HG03571 (cell line): ENCODE data around the gene NF2.
A peak's percentile ranks its signal among the peaks of the same experiment; 100 is the strongest.
"Not testable (repeated sequence)": the region's sequence is repeated elsewhere in the genome, so short reads cannot be mapped to it uniquely, and the experiment has no call there.

Experiments used
- ATAC-seq: cut with Tn5 transposase; IDR thresholded peaks from one replicate; pipeline ENCODE4 v1.9.1; 2021; ENCODE audit not compliant: unreplicated experiment

Gene NF2

DNA sequence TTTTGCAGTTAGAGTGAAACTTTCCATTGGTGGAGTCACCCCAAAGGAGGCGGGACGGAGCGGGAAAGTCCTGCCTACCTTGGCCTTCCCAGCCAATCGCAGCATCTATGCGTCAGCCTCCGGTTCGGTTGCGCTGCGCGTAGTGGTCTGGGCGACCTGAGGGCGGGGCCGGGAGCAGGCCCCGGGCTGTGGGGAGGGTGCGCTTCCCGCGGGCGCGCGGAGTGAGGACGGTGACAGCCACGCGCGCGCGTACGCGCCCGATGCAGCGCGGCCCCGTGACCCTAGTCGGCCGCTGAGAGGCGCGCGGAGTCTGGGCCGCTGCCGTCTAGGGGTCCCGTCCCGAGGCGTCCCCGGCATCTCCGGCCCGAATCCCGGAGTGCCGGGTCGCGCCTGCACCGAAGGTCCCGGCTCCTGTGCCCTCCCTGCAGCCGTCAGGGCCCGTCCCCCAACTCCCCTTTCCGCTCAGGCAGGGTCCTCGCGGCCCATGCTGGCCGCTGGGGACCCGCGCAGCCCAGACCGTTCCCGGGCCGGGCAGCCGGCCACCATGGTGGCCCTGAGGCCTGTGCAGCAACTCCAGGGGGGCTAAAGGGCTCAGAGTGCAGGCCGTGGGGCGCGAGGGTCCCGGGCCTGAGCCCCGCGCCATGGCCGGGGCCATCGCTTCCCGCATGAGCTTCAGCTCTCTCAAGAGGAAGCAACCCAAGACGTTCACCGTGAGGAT lies at the start of gene NF2:
NF2 (plus strand) TSS at position 276 of the 718 bp plus-strand sequence; CDS start at position 642, 366 bp downstream.
- peak; percentile 96 for ATAC-seq

GRCh38 chr22:29555065-29555644 lies 48.3 kb upstream of the NF2 start:
- ATAC-seq, result no peak

- no peak for ATAC-seq
Measured at GRCh38 chr22:29559030-29559429, 44.4 kb upstream of the NF2 start.

DNA sequence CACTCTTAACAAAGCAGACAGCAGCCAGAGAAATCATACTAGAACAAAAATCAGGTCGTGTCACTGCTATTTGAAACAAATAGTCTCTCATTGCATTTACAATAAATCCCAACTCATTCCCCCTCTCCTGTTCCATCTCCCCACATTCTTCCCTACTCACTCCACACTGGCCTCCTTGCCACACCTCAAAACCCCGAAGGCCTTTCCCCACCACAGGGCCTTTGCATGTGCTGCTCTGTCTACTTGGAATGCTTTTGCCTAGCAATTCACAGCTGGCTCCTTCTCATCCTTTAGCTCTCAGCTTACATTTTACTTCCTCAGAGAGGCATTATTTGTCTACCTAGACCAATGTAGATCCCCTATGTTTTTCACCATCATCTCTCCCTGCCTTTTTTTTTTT lies 43.6 kb upstream of the NF2 start:
- no peak for ATAC-seq

GRCh38 chr22:29563652-29564460 lies 39.6 kb upstream of the NF2 start:
- no peak for ATAC-seq

DNA sequence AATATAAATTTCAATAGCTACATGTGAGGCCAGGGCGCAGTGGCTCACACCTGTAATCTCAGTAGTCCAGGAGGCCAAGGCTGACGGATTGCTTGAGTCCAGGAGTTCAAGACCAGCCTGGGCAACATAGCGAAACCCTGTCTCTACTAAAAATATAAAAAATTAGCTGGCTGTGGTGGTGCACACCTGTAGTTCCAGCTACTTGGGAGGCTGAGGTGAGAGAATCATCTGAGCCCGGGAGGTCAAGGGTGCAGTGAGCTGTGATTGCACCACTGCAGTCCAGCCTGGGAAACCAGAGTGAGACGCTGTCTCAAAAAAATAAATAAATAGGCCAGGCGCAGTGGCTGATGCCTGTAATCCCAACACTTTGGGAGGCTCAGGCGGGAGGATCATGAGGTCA lies 36.9 kb upstream of the NF2 start:
- ATAC-seq, result not testable (repeated sequence)

GRCh38 chr22:29567338-29567737 lies 36.1 kb upstream of the NF2 start:
- ATAC-seq, result no peak

DNA sequence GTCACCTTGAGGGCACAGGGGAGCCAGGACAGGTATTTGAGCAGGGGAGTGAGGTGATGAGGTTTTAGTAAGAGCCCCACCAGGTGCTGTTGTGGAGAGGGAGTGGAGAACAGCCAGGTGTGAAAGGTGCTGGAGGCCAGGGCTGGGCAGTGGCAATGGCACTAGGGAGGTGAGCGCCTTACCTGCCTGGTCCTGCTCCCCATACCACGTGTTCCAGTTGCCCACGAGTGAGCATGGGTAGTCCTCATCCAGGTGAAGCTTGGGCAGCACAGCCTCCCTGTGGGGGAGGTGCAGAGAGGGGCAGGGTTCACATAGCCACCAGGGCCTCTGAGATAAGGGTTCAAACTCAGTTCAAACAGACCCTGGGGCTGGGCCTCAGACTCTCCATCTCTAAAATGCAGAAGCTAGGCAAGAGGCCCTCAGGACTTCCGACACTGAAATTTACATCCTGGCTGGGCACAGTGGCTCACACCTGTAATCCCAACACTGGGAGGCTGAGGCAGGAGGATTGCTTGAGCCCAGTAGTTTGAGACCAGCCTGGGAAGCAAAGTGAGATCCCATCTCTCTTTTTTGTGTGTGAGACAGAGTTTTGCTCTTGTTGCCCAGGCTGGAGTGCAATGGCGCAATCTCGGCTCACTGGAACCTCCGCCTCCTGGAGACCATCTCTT lies 34.3 kb upstream of the NF2 start:
- no peak for ATAC-seq

- no peak for ATAC-seq
Measured at GRCh38 chr22:29570456-29570855, 33.0 kb upstream of the NF2 start.

GRCh38 chr22:29570912-29571549 lies 32.4 kb upstream of the NF2 start:
- no peak for ATAC-seq

DNA sequence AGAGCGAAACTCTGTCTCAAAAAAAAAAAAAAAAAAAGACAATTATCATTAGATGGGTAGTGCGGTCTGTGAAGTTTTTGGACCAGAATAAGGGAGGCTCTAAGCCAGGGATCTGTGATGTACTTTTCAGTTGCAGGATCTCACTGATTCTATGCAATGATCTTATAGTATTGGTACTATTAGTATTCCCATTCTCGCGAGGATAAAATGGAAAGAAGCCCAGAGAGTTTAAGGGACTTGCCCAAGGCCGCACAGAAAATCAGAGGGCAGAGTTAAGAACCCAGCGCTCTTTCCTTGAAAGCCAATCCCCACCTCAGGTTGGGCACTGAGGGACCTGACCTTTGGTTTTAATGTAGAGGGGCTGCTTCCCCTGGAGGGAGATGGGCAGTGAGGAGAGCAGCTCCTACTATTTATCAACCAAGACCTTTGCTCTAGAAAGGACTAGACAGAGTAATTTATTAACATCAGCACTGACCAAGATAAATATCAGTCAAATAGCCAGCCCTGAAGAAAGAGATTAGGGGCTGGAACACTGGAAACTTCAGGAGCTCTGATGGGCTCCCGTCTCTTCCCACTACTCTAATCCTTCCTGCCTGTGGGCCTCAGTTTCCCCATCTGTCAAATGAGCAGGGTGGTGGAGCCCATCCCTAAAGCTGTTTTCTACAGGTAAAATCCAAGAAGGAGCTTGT lies 28.5 kb upstream of the NF2 start:
- no peak for ATAC-seq

DNA sequence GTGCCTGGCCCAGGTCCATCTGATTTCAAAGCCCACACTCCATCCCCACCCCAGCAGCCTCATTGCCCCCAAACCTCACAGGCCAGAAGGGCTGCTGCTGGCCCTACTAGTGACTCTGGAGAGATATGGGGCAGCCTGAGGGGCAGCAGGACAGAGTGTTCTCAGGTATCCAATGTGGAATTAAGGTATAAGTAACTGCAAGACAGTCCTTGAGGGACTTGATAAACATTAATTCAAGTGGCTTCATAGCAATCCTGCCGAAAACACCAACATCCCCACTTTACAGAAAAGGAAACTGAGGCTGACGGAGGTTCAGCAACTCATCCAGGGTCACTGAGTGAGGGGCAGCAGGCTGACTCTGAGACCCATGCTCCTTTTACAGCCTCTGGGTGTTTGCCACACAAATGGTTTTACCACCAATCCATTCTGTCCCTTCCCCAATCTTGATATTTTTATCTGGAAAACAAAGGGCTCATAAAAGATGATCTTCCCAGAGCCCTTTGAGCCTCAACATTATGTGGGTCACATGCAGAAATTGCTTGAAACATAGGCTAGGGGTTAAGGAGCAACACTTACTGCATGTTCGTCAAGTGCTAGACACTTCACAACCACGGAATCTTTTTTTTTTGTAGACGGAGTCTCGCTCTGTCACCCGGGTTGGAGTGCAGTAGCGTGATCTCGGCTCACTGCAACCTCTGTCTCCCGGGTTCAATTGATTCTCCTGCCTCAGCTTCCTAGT lies 24.8 kb upstream of the NF2 start:
- no peak for ATAC-seq

- no peak for ATAC-seq
Measured at GRCh38 chr22:29580200-29580810, 23.1 kb upstream of the NF2 start.

DNA sequence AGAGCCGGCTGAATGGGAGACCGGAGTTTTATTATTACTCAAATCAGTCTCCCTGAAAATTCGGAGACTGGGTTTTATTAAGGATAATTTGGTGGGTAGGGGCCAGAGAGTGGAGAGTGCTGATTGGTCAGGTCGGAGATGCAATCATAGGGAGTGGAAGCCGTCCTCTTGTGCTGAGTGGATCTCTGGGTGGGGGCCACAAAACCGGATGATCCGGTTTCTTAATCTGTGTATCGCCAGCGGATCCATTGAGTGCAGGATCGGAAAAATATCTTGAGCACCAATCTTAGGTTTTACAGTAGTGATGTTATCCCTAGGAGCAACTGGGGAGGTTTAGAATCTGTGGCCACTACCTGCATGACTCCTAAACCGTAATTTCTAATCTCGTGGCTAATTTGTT lies 21.6 kb upstream of the NF2 start:
- ATAC-seq, result no peak

GRCh38 chr22:29584975-29585374 lies 18.5 kb upstream of the NF2 start:
- ATAC-seq, result no peak

DNA sequence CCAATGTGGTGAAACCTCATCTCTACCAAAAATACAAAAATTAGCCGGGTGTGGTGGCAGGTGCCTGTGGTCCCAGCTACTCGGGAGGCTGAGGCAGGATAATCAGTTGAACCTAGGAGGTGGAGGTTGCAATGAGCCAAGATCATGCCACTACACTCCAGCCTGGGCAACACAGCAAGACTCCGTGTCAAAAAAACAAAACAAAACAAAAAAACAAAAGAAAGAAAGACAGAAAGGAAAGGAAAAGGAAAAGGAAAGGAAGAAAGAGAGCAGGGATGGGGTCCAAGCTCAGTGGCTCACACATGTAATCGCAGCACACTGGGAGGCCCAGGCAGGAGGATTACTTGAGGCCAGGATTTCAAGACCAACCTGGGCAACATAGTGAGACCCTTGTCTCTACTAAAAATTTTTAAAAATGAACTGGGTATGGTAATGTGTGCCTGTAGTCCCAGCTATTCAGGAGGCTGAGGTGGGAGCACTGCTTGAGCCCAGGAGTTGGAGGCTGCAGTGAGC lies 17.2 kb upstream of the NF2 start:
- not testable (repeated sequence) for ATAC-seq

DNA sequence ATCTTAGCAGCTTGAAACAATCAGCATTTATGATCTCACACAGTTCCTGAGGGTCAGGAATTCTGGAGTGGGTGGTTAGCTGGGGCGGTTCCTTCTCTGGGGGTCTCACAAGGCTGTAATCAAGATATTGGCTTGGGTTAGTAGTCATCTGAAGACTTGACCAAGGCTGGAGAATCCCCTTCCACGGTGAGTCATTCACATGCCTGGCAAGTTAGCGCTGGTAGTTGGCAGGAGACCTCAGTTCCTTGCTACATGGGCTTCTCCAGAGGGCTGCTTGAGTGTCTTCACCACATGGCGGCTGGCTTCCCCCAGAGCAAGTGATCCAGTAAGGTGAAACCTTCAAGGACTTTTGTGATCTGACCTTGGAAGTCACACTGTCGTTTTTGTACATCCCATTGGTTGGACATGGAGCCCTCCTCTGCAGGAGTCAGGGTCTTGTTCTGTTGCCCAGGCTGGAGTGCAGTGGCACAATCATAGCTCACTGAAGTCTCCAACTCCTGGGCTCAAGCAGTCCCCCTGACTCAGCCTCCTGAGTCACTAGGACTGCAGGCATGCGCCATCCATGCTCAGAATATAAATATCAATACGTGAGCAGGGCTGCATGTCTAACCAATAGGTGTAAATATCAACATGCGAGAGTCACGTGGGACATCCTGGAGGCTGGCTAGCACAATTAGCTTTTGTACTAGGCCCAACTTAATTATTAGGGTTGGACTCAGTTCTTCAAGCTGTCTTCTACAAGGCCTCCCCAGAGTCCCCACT lies 15.3 kb upstream of the NF2 start:
- no peak for ATAC-seq

- no peak for ATAC-seq
Measured at GRCh38 chr22:29593923-29594322, 9.5 kb upstream of the NF2 start.
